Stimulated activated naive CD8-positive, alpha-beta T cell treated with anti-CD3 and anti-CD28 coated beads, Interleukin-15, amount 100 ng/mL, for 72 hours (primary cell): ENCODE measurements around the gene FAM72B.
"Not testable (repeated sequence)": the region's sequence is repeated elsewhere in the genome, so short reads cannot be mapped to it uniquely, and the experiment has no call there.

Source experiments
- ATAC-seq: fragments of 150-1000 bp; cut with Tn5 transposase; 2 replicates; pipeline ENCODE4 v1.10.0; 2021; ENCODE audit warnings: mild to moderate bottlenecking, moderate library complexity
- DNase-seq, 2 donors: peaks; one replicate each; pipeline ENCODE4 v3.0.0; 2021 to 2022
- H3K27ac Mint-ChIP-seq, 2 donors: one replicate each; pipeline ENCODE4 v1.8.0; 2022; ENCODE audit warnings: mild to moderate bottlenecking in 2 of 2, mixed read lengths in 2 of 2, moderate library complexity in 2 of 2
- H3K27me3 Mint-ChIP-seq: one replicate; pipeline ENCODE4 v1.8.0; 2022; ENCODE audit warnings: mixed read lengths
- H3K4me1 Mint-ChIP-seq: one replicate; pipeline ENCODE4 v1.8.0; 2022; ENCODE audit warnings: mild to moderate bottlenecking, mixed read lengths
- H3K4me3 Mint-ChIP-seq, 2 donors: one replicate each; pipeline ENCODE4 v1.8.0; 2022; ENCODE audit warnings: mild to moderate bottlenecking in 2 of 2, mixed read lengths in 2 of 2, moderate library complexity in 1 of 2
- H3K9me3 Mint-ChIP-seq, 2 donors: one replicate each; pipeline ENCODE4 v1.8.0; 2022; ENCODE audit warnings: mixed read lengths in 2 of 2

FAM72B gene

DNA sequence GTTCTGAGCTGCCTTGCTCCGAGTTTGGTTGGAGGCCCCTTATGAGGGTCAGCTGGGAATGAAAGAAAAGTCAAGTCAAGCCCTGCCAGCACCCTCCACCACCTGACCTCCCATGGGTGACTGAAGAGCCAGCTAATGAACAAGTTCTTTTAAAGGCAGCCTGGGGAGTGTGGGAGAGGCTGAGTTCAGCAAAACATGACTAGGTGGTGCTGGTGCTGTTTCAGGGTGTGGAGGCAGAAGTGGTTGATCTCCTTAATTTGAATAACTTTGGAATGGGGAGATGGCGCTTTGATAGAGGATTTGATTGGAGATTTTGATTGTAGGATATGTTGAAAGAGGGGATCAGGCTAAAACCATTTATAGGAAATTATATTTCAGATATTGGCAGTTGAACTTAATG, 23.2 kb upstream of the FAM72B start:
- DNase-seq: not testable (repeated sequence)

DNA sequence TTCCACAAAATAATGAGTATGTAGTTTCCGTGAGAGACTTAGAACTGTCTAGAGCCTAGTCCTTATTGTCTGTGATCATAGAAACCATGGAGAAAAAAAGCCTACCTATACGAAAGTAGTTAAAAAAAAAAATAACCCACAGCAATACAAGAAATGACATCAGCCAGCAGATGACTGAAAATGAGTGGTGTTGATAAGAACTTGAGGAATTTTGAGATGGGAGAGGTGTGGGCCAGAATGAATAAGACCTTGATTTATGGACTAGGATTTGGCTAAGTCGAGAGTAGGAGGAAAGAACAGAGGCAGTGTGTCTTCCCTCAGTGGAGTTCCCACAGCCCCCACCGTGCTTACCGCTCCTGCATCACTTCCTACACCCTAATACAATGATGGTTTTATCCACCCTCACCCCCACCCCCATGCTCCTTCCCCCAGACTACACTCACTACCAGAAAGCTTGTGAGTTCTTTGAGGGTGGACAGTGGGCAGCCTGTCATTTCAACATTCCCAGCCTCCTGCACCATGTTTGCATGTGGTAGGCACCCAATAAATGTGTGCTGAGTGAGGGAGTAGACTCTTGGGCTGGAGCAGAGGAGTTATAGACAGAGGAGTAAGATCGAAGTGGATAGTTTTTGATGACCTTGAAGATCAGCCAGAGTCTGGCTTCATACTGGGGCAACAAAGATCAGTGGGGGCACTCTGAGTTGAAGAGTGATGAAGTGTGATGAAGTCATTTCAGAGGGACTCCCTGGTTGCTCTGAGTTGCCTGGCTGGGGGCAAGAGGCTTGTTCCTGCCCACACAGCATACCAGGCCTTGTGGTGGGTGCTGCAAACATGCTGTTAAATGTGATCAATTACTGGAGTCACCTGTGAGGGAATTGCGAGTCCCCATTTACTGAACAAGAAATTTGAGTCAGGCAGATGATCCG, 21.9 kb upstream of the FAM72B start:
- H3K9me3 Mint-ChIP-seq, DNase-seq, H3K27me3 Mint-ChIP-seq, H3K4me1 Mint-ChIP-seq, H3K4me3 Mint-ChIP-seq: not testable (repeated sequence)
- peak; percentile 26 for ATAC-seq
- H3K27ac Mint-ChIP-seq: peak overlapping the region in 1 of 2 donors; percentile 42

More for the DNA sequence above, 23.2 kb upstream of the FAM72B start:
- H3K4me3 Mint-ChIP-seq, ATAC-seq, H3K27me3 Mint-ChIP-seq, H3K27ac Mint-ChIP-seq, H3K4me1 Mint-ChIP-seq, H3K9me3 Mint-ChIP-seq: not testable (repeated sequence)

DNA sequence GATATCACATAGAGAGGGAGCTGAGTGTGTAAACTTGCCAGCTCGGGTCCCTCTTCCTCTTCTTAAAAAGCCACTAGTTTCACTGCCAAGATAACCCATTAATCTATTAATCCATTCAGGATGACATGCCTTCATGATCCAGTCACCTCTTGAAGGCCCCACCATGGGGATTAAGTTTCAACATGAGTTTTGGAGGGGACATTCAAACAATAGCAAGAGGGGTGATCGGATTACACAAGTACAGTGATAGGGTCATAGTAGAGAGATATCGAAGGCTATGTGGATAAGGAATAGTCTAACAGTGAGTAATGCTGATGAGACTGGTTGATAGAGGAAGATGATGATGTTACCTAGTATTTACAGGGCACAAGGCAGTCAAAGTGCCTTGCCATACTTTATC, 18.8 kb upstream of the FAM72B start:
- H3K4me3 Mint-ChIP-seq, ATAC-seq, H3K27me3 Mint-ChIP-seq, H3K4me1 Mint-ChIP-seq, H3K9me3 Mint-ChIP-seq, DNase-seq, H3K27ac Mint-ChIP-seq: not testable (repeated sequence)

DNA sequence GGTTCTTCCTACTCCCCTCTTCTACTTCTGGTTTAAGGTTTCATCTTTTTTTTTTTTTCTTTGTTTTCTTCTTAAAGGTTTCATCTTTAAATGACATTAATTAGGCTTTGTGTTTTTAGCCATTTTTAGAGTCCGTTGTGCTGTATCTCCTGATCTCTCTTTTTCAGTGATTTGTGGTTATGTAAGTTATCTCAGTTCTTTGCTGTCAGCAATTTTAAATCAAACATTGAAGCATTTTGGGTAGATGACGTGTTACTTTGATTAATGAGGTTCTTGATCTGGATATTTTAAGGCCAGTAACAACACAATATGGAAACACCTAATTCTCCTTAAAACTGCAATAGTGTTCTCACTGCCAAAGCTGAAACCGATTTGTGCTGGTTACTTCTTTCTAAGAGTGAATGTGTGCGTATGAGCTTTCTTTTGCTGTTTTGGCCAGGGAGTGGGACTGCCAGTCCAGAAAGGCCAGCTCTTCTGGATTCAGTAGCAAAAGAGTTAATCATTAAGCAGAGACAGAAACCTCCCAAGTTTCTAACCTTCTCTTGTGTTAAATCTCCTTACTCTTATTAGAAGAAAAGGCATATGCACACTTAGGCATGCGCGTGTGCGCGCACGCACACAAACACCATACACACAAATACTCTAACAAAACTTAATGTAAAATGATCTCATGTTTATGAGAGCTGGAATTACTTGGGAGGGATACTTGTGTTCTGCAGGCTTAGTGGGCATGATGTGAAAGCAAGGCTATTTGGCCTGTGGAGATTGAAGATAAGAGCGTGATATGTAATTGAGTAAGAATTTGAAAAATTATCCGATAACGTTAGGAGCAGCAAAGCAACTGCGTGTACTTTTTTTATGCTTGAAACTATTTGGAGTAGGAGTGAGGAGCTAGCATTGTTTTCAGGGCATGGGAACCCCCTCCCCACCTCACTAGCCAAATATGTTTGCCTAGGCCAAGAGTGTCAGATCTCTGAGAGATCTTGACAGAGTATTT, 17.1 kb upstream of the FAM72B start:
- H3K4me1 Mint-ChIP-seq, ATAC-seq, H3K27ac Mint-ChIP-seq, DNase-seq, H3K27me3 Mint-ChIP-seq, H3K4me3 Mint-ChIP-seq, H3K9me3 Mint-ChIP-seq: not testable (repeated sequence)

DNA sequence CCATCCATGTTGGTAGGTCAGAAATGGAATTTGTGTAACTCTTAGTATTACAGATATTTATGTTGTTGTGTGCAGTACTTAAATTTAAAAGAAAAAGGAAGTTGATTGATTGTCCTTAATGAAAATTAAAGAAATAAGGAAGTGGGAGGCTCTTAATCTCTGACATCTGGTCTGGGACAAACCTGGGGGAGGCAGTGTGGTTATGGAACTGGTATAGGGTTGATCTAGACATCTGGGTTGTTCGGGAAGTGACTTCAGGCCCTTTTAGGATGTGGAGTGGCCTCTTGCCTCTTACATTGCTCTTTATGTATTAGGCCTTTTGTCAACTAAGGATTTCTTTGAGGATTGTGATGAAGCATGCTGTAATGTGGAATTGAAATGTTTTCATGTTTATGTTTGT, 16.1 kb upstream of the FAM72B start:
- not testable (repeated sequence) for H3K4me1 Mint-ChIP-seq, ATAC-seq, H3K27me3 Mint-ChIP-seq, DNase-seq, H3K4me3 Mint-ChIP-seq, H3K27ac Mint-ChIP-seq, H3K9me3 Mint-ChIP-seq

DNA sequence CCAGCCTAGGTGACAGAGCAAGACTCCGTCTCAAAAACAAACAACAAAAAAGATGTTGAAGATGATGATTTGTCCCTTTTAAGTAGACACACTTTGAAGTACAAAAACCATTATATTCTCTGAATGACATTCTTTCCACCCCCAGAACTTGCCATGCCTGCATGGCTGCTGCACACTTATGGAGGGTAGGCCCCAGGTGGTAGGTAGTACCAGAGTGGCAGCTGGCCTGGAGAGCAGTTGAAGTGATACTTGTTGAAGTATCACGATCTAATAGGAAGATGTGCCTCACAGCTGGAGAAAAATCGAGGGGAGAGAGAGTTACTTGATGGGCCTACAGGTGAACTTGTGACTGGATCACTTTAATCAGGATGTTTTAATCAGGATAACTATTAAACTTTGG, 15.6 kb upstream of the FAM72B start:
- H3K27me3 Mint-ChIP-seq, ATAC-seq, H3K4me3 Mint-ChIP-seq, H3K27ac Mint-ChIP-seq, DNase-seq, H3K9me3 Mint-ChIP-seq, H3K4me1 Mint-ChIP-seq: not testable (repeated sequence)

DNA sequence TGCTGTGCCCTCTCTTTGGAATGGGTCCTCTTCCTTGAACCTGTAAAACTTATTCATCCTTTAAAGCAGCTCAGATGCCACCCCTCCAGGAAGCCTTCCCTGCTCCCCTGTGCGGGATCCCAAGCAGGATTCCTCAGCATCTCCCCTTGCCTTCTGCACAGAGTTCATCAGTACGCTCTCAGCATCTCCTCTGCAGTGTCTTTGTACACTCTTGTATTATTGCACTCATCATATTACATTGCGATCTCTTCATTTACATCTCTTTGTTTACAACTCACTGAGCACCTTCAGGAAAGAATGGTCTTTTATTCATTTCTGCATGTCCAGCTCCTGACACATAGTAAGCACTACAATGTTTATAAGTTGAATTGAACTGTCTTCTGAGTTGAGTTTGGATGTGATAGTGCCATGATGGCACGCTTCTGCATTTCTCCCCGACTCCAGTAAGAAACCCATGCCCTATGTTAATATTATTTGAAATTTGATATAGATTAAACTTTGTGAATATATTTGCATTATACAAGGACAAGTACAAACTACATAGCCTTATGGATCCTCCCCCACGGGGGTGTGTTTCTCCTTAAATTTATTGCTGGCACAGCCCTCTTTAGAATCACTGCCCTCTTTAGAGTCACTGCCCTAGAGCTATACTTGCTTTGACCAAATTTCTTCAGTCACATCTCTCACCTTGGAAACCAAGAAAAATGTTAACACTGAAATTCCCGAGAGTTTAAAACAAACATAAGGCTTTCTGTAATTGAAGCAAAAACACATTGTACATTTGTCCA, 13.1 kb upstream of the FAM72B start:
- not testable (repeated sequence) for H3K9me3 Mint-ChIP-seq, DNase-seq, ATAC-seq, H3K4me3 Mint-ChIP-seq, H3K27me3 Mint-ChIP-seq, H3K4me1 Mint-ChIP-seq, H3K27ac Mint-ChIP-seq

DNA sequence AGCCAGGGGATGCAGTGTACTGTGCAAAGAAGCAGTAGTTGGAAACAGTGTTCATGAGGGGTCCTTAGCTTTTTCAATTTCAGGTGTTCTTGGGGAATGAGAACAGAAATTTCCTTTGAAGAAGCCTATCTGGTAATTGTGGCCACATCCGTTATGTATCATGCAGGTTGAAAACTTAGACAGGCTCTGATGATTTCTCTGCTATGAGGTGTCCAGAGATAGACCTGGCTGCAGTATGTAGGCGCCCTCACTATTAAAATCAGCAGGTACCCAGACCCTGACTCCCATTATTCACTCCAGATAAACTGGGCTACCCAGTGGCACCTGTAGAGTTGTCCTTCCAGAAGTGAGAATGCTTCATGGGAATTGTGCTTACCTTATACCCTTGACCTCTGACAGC, 8.4 kb upstream of the FAM72B start:
- H3K4me1 Mint-ChIP-seq, DNase-seq, H3K27me3 Mint-ChIP-seq, H3K4me3 Mint-ChIP-seq, H3K27ac Mint-ChIP-seq, H3K9me3 Mint-ChIP-seq: not testable (repeated sequence)
- ATAC-seq: peak; percentile 50

DNA sequence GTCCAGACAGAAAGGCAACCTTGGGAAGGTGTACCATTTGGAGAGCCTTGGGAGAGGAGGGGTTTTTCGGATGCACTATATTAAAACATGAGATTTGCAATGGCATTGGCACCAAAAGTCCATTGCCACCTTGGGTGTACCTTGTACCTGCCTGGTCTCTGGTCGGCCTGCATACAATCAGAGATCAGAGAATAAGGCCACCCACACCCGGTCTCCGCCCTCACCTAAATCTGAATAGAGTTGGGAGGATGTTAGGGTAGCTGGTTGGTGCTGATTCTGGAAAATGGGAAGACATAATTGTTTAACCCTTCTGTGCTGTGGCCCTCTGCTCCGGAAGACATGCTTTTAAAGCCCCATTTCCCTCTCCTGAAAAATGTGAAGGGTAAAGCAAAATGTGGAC, 3.8 kb upstream of the FAM72B start:
- not testable (repeated sequence) for H3K9me3 Mint-ChIP-seq, H3K27ac Mint-ChIP-seq, H3K4me1 Mint-ChIP-seq, DNase-seq, ATAC-seq, H3K27me3 Mint-ChIP-seq
- H3K4me3 Mint-ChIP-seq: peak overlapping the region; percentile 10 to 24

DNA sequence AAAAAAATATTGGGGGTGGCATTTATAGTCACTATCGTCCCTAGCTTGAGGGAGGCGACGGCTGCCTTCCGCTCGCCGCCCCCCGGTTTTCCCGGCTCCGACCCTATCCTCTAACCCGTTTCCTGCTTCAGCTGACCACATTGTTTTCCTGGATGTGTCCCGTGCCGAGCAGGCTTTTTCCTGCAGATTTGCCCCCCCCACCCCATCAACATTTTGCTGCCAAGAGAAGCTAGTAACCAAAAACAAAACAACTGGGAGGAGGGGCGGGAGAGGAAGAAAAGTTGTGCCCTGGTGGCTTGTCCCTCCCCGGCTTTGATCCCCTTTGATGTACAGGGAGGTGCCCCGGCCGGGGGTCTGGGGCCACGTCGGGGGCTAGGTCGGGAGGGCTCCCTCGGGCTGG, 2.1 kb upstream of the FAM72B start:
- H3K4me1 Mint-ChIP-seq, H3K9me3 Mint-ChIP-seq, ATAC-seq, H3K27me3 Mint-ChIP-seq, DNase-seq: not testable (repeated sequence)
- peak overlapping the region in 1 of 2 donors; percentile 93 for H3K4me3 Mint-ChIP-seq
- H3K27ac Mint-ChIP-seq: peak overlapping the region in 1 of 2 donors; percentile 92

DNA sequence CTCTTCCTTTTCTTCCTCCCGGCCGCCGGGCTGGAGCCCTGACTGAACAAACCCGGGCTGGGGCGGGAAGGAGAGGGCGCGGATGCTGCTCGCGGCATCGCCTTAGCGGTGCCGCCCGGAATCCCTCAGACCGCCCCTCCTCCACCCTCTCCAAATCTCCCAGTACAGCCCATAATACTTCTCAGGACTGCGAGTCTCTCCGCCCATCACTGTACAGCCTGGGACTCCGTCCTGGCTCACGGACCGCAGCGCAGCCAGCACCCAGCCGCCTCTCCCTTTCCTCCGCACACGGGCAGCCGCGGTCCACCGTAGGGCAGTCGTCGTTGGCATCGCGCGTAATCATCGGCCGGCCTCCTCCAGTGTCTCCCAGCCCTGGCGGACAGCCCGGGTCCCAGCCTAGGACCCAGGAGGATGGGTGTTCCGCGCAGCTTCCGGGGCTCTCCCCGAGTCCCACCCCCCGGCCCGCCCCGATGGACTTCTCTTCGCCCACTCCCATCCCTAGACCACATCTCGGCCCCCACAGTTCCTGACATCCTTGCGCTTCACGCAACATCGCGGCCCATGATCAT, 1.1 kb upstream of the FAM72B start:
- peak in 1 of 2 donors; percentile 33 for DNase-seq
- H3K4me1 Mint-ChIP-seq, H3K9me3 Mint-ChIP-seq, H3K27me3 Mint-ChIP-seq, H3K27ac Mint-ChIP-seq: not testable (repeated sequence)
- peak; percentile 9 for ATAC-seq
- H3K4me3 Mint-ChIP-seq: peak overlapping the region; percentile 89 to 90

DNA sequence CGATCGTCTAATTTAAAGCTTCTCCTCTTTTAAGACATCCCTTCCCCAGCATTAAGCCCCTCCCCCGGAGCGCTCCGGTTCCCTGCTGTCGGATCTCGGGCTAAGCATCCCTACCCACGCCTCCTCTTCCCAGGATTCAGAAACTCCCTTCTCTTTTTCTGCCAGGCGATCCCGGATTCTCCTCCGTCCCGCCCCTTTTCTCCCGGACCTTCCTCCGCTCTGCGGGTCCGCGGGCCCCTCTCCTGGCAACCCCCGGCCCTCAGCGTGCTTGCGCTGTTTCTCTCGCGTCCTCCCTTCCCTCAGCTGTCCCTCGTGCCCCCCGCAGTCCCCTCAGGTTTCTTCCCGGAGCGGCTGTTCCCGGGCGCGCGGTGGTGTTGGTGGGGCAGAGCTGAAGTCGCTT, 273 bp downstream of the FAM72B start:
- ATAC-seq: peak; percentile 0
- H3K9me3 Mint-ChIP-seq, H3K4me1 Mint-ChIP-seq, H3K27me3 Mint-ChIP-seq: not testable (repeated sequence)
- H3K27ac Mint-ChIP-seq: peak overlapping the region in 1 of 2 donors; percentile 46
- peak overlapping the region; percentile 72 to 76 for H3K4me3 Mint-ChIP-seq
- peak; percentile 8 to 11 for DNase-seq

DNA sequence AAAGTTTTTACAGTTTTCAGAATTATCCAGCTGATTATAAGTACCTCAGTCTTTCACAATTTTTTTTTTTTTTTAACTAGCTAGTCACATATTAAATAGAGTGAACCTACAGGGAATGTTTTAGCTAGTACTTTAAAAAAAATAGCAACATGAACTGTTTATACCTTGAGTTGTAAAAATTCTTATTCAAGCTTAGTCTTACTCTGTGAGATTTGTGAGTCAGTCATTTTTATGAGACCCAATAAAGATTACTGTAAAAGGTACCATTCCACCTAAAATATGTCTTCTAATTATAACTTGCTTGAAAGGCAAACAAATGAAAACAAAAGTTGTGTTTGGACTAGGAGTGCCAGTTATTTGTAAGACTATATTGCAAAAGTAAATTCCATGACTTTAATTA, 5.9 kb downstream of the FAM72B start:
- not testable (repeated sequence) for ATAC-seq, H3K9me3 Mint-ChIP-seq, H3K27ac Mint-ChIP-seq, DNase-seq, H3K27me3 Mint-ChIP-seq, H3K4me3 Mint-ChIP-seq, H3K4me1 Mint-ChIP-seq

DNA sequence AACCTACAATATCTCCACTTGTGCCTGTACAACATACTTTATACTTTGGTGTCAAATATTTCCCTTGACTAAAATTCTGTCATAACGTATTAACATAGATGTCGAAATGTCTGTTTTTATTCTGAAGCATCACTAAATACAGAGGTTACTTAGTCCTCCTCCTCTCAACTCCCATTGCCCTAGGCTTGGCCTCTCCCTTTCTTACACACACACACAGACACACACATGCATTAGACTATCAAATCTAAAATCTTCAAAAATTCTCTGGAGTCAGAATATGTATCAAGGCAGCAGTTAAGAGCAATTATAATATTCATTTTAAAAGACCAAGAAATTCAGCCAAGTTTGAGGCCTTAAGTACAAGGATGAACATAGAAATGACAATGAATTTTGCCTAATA, 7.5 kb downstream of the FAM72B start:
- not testable (repeated sequence) for H3K4me1 Mint-ChIP-seq, H3K9me3 Mint-ChIP-seq, H3K27me3 Mint-ChIP-seq, H3K4me3 Mint-ChIP-seq, ATAC-seq, H3K27ac Mint-ChIP-seq, DNase-seq

DNA sequence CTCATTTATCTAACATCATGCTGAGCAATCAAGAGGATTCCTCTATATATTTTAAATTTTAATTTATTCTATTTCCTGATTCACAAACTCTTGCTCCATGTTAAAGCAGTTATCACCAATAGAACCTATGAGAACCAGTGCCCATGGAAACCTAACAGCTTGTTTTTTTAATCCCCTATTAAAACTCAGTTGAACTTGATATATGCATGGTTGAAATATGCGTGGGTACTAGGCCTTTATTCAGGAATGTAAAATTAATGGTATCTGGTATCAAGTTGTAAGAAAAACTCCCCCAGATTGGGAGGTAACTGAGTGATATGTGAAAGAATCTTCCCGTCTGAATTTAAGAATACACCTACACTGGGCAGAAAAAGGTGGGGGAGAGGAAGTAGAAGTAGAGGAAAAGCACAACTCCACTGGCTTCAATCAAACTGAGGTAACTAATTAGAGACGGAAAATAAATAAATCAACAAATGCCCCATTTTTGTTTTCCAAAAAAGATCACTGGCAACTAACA, 15.9 kb downstream of the FAM72B start:
- DNase-seq, H3K27me3 Mint-ChIP-seq, H3K27ac Mint-ChIP-seq, ATAC-seq, H3K4me3 Mint-ChIP-seq, H3K4me1 Mint-ChIP-seq, H3K9me3 Mint-ChIP-seq: not testable (repeated sequence)
